Tongue (tissue), 2 donors: Measurements from ENCODE around the gene EXD3. TPM values are rescaled to one million over a fixed set of nuclear protein-coding genes. Genes with fewer than 3 reads are reported as not detected.

ENCODE experiments used
- DNase-seq: peaks from one replicate; pipeline ENCODE4 v3.0.0-alpha.2; 2015
- total RNA-seq: library from RNA; depleted of rRNA; stranded (reverse); fragments of >200 nt; gene quantifications from one replicate; pipeline ENCODE4 v1.2.3, GENCODE V29; 2014

The EXD3 gene
- total RNA-seq, 1 donor from 2014 or later: 19.9 TPM

DNA sequence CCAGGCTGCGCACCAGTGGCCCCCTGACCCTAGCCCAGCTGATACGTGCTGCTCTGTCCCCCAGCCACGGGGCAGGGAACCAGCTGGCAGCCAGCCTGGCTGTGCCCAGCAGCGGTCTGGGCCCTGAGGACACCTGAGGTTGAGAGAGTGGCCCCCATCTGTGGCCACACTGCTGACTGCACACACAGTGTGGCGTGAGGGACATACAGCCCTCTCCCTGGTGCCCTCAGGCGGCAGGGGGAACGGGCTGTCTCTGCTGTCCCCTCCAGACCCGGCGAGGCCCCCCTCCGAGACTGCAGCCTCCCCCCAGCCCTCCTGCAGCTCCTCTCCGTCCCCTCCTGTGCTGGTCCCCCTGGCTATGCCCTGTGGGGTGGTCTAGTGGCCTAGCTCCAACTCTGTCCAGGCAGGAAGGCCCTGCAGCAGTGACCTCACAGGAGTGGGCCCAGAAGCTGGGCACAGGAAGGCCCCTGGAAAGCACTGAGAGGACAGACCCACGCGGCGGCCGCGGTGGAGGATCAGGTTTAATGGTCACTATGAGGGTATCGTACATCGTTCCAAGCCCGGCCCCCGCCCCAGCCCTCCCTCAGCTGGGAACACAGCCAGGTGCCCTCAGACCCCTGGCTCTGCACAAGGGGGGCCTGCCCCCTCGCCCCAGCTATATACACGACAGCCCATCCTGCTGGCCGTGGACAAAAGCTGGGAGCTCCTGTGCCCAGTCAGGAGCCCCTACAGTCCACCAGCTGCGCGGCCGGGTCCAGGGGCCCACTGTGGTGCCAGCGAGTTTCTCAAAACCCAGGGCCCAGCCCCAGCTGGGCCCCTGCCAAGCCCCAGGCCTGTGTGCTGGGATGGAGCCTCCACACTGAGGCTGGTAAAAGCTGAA lies 25.0 kb upstream of the EXD3 start:
- no peak for DNase-seq

DNA sequence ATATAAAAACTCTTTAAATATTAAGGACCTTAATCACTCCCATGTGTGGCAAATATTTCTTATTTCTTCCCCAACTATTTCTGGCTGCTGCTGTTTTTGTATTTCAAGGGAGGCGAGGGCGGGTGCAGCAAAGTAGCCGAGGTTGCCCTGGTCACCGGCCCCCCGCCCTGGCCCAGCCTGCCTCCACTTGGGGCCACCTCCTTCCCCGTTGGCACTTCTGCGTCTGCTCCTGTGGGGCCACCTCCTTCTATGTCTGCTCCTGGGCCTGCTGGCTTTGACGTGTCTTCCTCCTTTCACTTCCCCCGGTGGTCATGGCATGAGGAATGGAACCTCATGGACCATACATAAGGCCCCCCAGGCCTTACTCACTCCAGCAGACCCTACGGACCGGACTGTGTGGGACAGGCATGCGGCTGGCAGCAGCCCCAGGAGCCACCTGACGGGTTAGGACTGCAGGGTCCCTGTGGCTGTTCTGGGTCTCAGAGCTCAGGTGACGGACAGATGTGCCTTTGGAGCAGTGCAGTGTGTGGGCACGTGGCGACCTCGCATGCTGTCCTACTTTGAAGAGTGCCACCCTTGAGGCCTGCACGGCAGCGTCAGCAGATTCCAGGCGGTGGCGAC lies 24.0 kb upstream of the EXD3 start:
- DNase-seq: no peak

DNA sequence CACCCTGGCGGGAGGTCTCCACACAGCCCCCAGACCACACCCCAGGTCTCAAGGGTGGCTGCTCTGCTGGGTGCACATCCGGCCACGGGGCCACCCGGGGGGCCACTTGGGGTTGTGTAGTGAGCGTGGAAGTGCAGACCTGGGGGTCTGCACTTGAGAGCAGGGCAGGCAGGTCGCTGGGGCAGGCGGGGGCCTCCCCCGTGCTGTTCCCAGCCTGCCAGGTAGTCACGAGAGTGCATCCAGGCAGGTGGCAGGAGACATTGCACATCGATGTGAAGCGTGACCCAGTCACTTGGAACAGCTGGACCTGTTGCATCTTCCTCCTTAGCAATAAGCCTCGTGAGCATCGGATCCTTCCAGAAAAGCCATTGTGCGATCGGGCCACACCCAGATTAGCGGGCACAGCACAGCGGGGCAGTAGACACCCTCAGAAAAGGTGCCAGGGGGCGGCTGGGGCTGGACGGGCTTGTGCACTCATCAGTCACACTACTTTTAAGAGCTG lies 23.0 kb upstream of the EXD3 start:
- no peak for DNase-seq

DNA sequence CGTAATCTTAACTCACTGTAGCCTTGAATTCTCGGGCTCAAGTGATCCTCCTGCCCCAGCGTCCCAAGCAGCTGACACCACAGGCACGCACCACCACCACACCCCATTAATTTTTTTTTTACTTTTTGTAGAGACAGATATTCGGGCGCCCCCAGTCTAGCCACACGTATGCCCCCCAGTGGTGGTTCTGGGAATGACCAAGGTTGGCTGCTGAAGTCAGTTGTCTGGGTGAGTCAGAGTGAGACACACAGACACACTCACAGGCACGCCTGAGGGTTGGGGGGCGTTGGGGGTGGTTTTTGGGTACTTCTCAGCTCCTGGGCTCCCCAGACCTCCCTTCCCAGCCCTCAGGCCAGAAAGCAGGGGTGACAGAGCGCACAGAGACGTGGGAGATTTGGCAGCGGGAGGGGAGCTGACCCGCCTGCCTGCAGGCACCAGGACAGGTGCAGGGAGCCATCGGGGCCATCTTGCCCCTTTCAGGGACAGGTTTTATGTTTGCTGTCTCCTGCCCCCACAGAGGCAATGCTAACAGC lies 22.4 kb upstream of the EXD3 start:
- DNase-seq: peak; percentile 81

DNA sequence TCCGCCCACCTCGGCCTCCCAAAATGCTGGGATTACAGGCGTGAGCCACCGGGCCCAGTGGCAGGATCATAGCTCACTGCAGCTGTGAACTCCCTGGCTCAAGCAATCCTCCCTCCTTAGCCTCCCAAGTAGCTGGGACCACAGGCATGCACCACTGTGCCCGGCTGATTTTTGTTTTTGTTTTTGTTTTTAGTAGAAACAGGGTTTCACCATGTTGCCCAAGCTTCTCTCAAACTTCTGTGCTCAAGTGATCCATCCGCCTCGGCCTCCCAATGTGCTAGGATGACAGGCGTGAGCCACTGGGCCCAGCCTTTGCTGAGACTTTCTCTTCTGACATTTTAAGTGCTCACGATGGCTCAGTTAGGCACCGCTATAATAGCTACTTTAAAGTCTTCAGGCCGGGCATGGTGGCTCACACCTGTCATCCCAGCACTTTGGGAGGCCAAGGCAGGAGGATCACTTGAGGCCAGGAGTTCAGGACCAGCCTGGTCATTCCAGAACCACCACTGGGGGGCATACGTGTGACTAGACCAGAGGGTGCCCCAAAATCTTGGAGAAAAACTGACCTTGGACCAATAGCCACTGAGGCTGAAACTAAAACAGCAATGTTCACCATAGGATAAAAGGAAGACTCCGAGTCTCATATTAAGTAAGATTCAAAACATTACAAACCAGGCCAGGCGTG lies 21.3 kb upstream of the EXD3 start:
- no peak for DNase-seq

DNA sequence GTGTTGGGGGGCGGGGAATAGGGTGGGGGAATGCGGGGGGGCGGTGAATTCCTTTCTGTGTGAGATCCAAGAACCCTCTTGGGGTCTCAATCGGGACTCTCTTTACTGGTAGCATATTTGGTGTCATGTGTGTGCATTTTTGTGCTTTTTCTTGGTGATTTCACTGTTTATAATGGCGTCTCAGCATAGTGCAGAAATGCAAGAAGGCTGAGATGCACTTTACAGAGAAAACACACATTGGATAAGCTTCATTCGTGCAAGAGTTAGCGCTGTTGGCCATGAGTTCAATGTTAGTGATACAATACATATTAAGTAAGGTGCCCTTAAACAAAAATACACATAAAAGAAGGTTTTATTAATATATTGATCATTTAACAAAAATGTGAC lies 19.0 kb upstream of the EXD3 start:
- DNase-seq: no peak

DNA sequence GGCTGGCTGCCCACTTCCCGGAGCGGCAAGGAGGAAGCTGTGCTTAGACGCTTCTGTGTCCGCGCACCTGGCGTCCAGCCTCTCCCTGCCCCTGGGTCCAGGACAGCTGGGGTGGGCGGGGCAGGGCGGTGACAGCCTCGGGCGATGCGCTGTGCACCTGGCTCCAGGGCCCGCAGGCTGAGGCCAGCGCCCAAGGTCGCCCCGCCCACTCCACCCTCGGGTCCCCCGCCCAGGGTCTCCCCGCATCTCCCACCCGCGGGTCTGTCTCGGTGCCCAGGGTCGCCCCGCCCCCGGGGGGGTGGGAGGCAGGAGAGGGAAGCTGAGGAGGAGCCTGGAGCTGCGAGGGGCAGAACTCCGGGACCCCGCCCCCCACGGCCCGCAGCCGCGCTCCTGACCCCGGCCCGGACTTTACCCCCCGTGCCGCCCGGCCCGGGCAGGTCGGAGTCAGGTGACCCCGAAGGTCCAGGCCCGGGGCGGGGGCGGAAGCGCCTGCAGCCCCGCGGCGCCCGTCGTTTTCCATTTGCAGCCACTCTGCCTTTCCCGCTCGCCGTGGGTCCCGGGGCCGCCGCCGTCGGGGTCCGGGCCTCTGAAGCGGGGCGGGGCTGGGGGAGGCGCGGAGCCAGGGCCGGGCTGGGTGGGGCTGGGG lies 18.4 kb upstream of the EXD3 start, which contains the start of gene ENTPD8:
Gene ENTPD8 (minus strand): TSS at position 69 of the 646 bp plus-strand sequence. CDS start 3,072 bp downstream, outside the sequence.
- peak; percentile 77 for DNase-seq

DNA sequence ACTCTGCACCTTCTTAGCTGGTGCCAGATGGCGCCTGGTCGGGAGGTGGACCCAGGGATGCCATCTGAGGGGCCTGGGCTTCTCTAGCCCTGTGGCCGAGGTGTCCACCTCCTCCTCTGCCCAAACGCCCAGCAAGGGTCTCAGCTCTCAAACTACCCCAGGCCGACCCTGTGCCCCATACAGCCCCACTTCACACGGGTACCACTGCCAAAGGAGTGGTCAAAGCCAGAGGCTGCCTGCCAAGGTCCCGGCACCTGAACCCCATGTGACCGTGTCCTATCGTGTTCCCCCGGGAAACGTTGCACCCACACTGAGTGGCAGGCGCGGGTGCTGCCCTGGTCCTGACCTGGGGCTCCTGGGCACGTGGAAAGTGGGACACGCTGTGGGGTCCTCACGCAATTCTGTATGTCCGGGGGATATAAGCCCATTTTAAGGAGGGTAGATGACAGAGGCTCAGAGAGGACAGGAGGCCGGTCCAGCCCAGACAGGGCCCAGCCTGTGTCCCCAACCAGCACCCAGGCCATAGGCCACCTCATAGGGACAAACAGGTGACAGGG lies 16.3 kb upstream of the EXD3 start:
- no peak for DNase-seq

DNA sequence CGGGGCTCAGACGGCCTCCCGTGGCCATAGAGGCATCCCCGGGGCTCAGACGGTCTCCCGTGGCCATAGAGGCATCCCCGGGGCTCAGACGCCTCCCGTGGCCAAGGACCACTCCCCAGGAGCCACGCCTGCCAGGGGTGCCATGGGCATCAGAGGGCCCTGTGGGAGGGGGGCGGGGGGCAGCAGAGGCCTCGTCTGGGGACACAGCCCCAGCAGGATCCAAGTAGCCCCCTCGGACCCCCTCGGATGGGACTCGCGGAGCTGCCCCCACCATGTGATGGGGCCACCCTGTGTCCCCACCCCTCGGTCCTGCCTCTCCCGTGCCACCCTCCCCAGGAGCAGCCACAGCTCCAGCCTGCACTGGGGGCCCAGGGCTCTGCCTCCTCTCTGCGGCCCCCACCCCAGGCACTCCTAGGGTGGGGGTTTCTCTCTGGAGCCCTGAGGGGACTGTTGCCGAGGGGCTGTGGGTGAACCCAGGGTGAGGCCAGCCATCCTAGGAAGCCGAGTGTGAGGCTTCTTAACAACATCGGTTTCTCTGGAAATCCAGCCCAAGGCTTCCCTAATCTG lies 15.7 kb upstream of the EXD3 start:
- DNase-seq: no peak

DNA sequence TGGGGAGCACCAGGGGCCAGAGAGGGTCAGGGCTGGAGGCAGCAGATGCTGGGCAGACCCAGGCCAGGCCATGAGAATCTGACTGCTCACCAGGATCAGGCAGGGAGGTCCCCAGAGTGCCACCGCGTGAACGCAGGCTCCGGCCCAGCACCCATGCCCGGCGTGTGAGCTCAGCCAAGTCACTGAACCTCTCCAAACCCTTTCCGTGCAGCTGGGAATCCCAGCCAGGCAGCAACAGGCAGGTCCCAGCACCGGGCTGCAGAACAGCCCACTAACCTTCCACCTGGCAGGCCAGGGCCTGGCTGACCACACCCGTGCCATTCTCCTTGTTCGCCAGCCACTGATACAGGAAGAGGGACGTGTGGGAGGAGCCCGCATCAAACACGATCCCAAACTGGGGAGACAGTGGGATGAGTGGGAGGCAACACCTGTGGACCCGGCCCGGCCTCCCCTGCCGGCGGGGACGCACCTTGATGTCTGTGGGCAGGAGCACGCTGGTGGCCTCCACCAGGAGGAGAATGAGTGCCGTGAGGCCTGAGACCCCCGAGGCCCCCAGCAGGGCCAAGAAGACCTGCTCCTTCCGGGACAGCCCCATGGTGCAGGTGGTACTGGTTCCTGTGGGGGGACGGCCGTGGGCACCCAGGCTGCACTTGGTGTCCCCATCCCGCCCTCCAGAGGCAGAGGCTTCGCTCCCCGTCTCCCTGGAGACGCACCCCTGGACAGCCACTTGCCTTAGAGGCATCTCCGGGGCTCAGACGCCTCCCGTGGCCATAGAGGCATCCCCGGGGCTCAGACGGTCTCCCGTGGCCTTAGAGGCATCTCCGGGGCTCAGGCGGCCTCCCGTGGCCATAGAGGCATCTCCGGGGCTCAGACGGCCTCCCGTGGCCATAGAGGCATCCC lies 15.0 kb upstream of the EXD3 start:
- DNase-seq: no peak

DNA sequence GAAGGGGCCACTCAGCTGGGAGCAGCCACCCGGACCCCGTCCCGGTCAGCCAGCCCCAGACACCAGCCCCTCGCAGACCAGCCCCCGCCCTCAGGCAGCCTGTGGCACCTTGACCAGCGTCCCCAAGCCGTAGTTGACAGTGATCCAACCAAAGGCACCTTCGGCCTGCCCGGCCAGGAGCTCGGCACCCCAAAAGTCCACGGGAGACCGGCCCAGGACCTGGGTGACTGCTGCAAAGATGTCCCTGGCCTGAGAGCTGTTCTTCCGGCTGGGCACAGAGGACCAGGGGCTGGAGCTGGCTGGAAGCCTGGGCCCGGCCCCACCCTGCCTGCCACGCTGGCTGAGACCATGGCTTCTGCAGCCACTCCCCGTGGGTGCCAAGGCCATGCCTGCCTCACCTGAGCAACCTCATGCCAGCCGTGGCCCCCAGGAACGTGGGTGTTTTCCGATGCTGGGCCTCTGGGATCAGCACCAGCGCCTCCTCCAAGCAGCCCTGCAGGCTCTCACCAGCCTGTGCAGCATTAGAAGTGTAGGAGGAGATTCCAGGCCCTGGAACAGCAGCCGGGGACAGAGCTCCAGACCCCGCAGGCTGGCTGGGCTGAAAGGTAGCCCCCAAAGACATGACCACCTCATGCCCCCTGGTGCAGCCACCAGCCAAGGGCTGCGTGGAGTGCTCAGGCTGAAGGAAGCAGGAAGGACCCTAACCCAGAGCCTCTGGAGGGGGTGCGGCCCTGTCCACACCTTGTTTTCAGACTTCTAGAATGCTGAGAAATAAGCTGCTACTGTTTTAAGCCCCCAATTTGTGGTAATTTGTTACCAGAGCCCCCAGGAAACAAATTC lies 14.0 kb upstream of the EXD3 start:
- no peak for DNase-seq

DNA sequence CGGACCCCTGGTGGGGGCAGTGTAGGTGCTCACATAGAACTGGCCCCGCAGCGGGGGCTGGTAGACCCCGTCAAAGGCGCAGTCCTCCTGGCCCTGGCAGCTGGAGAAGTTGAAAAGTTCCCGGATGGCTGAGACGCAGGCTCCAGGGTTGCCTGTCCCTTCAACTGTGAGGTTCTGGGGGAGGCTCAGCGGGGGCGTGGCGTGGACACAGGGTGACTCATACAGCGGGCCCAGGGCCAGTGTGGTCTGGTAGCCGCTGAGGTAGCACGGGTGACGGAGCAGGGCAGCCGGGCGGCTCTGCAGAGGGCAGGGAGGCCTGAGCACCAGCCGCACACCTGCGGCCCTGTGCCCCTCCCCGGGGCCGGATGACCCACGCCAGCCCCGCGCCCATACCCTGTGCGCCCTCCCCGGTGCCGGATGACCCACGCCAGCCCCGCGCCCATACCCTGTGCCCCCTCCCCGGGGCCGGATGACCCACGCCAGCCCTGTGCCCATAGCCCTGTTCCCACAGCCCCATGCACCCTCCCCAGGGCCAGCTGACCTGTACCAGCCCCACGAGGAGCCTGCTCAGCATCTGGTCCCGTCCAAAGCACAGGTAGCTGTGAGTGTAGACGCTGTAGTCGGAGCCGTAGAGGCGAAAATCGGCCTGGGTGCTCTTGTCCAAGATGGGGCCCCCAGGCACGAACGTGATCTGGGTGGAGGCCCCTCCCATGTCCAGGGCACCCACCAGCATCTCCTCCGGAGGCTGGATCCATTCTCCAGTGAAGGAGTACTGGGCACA lies 13.2 kb upstream of the EXD3 start:
- no peak for DNase-seq

DNA sequence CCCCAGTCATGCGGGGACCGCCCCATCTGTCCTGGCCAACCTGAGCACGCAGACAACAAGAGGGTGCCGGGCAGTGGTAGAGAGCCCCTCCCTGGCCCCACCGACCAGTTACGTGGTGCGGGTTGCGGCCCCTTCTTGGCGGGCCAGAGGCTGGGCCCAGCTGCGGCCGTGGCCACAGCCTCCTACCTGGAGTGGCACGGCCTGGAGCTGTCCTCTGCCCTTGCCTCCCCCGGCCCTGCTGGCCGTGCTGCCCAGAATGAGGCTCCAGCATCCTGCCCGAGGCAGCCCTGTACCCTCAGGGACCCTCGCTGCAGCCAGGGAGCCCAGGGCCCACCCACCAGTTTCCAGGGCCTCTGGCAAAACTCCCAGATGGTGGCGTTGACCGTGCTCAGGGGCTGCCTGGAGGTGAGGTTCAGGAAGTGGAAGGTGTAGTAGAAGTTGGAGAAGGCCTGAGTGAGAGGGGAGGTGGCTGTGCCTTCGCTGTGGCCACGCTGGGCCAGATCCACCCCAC lies 12.5 kb upstream of the EXD3 start:
- no peak for DNase-seq

DNA sequence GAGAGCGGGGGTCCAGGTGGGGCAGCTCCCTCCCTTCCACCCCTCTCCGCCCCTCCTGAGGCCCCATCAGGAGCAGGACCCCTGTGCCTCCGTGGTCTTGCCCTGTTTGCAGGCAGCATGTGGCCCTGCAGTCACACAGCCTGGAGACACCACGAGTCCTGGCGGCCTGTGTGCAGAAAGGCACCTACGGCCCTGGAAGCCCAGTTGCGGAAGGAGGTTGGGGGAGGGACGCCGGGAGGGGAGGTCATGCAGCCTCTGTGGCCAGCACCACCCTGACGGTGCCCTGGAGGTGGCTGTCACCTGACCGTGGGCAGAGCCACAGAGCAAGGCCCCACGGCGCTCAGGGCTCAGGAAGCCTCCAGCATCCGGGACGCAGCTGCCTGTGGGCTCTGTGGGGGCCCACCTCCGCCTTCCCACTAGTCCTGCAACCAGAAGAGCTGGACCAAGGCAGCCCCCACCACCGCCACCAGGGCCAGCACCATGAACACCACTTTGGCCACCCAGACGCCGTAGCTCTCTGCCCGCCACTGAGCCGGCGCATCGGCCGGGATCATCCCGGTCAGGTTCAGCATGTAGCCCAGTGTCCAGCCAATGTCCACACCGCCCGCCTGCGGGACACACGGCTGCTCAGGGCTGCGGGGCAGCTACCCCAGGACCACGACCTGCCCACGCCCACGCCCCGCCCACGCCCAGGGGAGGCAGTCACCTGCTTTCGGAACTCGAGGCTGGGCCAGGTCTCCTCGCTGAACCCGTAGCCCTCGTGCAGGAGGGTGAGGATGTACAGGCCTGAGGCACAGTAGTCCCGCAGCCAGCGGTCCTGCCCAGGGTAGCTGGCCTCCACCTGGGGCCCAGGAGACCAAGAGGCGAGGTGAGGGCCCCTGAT lies 11.8 kb upstream of the EXD3 start:
- DNase-seq: no peak

DNA sequence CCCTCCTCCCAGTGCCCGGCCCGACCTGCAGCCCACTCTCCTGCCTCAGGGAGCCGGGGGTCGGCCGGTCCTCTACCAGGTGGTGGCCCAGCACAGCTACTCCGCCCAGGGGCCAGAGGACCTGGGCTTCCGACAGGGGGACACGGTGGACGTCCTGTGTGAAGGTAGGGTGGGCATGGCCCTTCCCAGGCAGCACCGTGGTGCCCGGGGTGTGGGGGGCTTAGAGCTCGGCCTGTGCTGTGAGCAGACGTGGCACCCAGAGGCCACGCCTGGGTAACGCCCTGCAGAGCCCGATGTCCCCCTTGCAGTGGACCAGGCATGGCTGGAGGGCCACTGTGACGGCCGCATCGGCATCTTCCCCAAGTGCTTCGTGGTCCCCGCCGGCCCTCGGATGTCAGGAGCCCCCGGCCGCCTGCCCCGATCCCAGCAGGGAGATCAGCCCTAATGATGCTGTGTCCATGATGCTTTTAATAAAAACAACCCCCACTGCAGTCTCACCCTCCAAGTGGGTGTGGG lies 11.0 kb upstream of the EXD3 start:
- DNase-seq: no peak

DNA sequence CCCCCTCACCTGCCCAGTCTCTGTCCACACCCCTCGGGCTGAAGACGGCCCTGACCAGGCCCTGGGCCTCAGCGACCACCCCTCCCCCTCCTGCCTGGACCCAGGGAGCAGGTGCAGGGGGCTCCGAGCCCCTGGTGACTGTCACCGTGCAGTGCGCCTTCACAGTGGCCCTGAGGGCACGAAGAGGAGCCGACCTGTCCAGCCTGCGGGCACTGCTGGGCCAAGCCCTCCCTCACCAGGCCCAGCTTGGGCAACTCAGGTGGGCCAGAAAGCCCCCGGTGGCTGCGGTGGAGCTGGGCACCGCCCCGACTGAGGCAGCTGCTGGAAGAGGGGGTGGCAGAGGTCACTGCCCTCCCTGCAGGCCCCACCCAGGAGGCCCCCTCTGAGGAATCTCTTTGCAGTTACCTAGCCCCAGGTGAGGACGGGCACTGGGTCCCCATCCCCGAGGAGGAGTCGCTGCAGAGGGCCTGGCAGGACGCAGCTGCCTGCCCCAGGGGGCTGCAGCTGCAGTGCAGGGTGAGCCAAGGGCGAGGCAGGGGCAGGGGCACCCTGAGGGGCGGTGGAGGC lies 10.5 kb upstream of the EXD3 start:
- no peak for DNase-seq
